Heart left ventricle (tissue), 13 donors: ENCODE measurements around the gene TAF4.

Experiments
- POLR2A ChIP-seq, 2 donors: fragments of 450-650 bp; IDR thresholded peaks; one replicate each; pipeline ENCODE4 v1.6.1; 2017; ENCODE audit warnings: antibody characterized with exemption in 2 of 2, mild to moderate bottlenecking in 2 of 2, moderate library complexity in 2 of 2
- TF ChIP-seq, protein P1 (sequence below), 12 donors: fragments of 200-600 bp; sonication (generic) in 4 of 12; IDR thresholded peaks; one replicate each; pipeline versions ENCODE4 v1.5.0 to v1.8.0; 2018 to 2022; ENCODE audit warnings: antibody characterized with exemption in 12 of 12, mild to moderate bottlenecking in 5 of 12
- donor health status: ischemic (EF 13 %, LVEDD 7.1; RV severe dilation, severe dysfunction).
- donor health status: DM: no; HTN: yes; CAD: no.
- donor health status: DM: no; HTN: no; CAD: no.
- donor health status: ischemic (EF 25% LVEDD 6.9; RV normal size, moderate dysfunction).
- donor health status: ischemic (EF 25% LVEDD 5.7; RV mildly dilated, moderate dysfunction).
- donor health status: ischemic (EF 35%, LVEDD 5.7; RV mildly dilated, moderate dysfunction).
- donor health status: nonischemic (EF 11% LVEDD 7.7; RV severe dilation, severe dysfunction).
- donor health status: DM: yes; HTN: yes; CAD: no.
- donor health status: PGD.
- donor health status: ischemic (EF 29% LVEDD 5.4; RV normal size, mild dysfunction).
- donor health status: nonischemic (EF 23%, LVEDD 6.1; RV moderate dilation, normal function).

DNA sequence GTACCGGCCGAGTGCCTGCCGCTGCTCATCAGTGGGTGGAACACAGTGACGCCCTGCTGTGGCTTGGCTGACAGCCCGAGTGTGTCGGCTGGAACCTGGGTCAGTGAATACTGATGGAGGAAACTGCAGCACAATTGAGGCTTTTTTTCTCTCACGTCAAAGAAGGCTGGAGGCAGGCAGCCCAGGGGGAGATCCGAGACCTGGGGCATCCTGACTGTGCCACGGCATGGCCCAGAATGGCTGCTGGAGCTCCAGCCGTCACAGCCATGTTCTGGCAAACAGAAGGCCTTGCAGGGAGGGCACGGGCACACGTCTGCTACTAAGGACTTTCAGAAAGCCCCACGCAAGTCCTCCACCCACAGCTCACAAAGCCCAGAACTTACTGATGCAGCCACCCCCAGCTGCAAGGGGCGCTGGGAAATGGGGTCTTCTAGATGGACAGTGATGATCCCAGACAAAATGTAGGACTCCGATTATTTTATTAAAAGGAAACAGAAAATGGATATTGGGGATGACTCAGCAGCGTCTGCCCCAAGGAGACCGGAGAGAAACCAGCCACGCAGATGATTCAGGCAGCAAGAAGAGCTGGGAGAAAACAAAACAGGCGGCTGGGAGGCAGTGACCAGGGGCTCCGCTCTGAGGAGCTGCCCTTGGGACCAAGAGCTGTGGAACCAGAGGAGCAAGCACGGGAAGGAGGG lies 140.0 kb downstream of the TAF4 start:
- TF ChIP-seq, protein P1, sequence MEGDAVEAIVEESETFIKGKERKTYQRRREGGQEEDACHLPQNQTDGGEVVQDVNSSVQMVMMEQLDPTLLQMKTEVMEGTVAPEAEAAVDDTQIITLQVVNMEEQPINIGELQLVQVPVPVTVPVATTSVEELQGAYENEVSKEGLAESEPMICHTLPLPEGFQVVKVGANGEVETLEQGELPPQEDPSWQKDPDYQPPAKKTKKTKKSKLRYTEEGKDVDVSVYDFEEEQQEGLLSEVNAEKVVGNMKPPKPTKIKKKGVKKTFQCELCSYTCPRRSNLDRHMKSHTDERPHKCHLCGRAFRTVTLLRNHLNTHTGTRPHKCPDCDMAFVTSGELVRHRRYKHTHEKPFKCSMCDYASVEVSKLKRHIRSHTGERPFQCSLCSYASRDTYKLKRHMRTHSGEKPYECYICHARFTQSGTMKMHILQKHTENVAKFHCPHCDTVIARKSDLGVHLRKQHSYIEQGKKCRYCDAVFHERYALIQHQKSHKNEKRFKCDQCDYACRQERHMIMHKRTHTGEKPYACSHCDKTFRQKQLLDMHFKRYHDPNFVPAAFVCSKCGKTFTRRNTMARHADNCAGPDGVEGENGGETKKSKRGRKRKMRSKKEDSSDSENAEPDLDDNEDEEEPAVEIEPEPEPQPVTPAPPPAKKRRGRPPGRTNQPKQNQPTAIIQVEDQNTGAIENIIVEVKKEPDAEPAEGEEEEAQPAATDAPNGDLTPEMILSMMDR (IDR thresholded peaks at IDR 0.05) = no peak
- no peak for TF ChIP-seq POLR2A (IDR thresholded peaks at IDR 0.05)
